ENCODE measurements around the gene DMC1. TPM values are rescaled to one million over a fixed set of nuclear protein-coding genes. Genes with fewer than 3 reads are reported as not detected.

The DMC1 gene
- total RNA-seq, 1 experiment from 2014 or later, result 3.2 TPM

DNA sequence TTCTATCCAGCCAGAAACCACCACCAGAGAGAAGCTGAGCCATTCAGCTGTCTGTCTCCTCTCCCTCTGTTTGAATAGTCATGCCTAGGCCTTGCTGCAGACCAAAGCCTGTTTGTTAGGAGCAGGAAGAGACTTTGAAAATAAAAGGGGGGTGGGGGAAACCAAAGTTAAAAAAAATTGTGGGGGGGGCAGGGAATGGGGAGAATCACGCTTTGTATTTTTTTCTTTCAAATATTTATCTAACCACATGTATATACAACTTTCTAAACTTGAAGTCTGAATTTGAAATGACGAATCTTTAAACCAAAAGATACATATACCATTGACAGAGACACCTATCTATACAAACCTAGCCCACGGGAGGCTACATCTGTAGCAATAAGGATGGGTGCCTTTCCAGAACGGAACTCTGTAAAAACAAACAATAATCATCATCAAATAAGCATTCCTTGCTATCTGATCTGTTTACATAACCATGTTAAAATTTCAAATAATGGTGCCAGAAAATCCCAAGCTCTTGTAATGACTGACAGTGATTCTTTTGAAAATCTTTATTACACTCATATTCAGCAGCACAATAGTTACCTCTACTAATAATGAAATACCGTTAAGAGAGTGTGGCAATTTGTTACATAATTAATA is 78.2 kb downstream of the DMC1 start:
- in situ Hi-C loops (cut with HindIII; ENCODE audit: low pct_unique_long_range_greater_than_20kb, low sequenced_read_pairs) (no loop called here), intact Hi-C loops (cut with micrococcal nuclease; ENCODE audit: unreplicated experiment) (no loop called here)
- no peak overlapping the region for H3K4me3 ChIP-seq (ENCODE audit: low read depth in 2 of 2, low read length in 2 of 2)
- no peak overlapping the region for H3K27ac ChIP-seq (ENCODE audit: low read length)
- H3K36me3 ChIP-seq (ENCODE audit: control insufficient read depth, insufficient read depth, low read length), result peaks cover 70% of the 10 kb centered on the region
- H3K9me3 ChIP-seq (ENCODE audit: control insufficient read depth, insufficient read depth, low read depth, low read length), result no peaks in the 10 kb centered on the region
- ATAC-seq (no peak), DNase-seq (ENCODE audit: low read depth, low spot score) (no peak)
- TF ChIP-seq, protein P1, sequence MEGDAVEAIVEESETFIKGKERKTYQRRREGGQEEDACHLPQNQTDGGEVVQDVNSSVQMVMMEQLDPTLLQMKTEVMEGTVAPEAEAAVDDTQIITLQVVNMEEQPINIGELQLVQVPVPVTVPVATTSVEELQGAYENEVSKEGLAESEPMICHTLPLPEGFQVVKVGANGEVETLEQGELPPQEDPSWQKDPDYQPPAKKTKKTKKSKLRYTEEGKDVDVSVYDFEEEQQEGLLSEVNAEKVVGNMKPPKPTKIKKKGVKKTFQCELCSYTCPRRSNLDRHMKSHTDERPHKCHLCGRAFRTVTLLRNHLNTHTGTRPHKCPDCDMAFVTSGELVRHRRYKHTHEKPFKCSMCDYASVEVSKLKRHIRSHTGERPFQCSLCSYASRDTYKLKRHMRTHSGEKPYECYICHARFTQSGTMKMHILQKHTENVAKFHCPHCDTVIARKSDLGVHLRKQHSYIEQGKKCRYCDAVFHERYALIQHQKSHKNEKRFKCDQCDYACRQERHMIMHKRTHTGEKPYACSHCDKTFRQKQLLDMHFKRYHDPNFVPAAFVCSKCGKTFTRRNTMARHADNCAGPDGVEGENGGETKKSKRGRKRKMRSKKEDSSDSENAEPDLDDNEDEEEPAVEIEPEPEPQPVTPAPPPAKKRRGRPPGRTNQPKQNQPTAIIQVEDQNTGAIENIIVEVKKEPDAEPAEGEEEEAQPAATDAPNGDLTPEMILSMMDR (IDR thresholded peaks at IDR 0.05), result no peak
- TF ChIP-seq POLR2AphosphoS5 (IDR thresholded peaks at IDR 0.05; ENCODE audit: low read depth, low read length) (no peak), REST (IDR thresholded peaks at IDR 0.05; ENCODE audit: insufficient read depth in 1 of 2, low read depth in 2 of 2, low read length in 1 of 2) (no peak), TCF7L2 (IDR thresholded peaks at IDR 0.05; ENCODE audit: low read depth, low read length) (no peak), SIN3A (IDR thresholded peaks at IDR 0.05; ENCODE audit: borderline replicate concordance, insufficient read depth, low read depth, low read length) (no peak)
- no peaks in the 10 kb centered on the region for H3K27me3 ChIP-seq (ENCODE audit: control insufficient read depth, insufficient read depth, low read length)
- ChIA-PET POLR2A (no interaction called here), CTCF (no interaction called here)
- BruUV-seq (replicated peaks), result no TSS peak
- H3K4me1 ChIP-seq (ENCODE audit: control insufficient read depth, insufficient read depth, low read length), result no peaks in the 10 kb centered on the region; the same call in 1 of the 2 replicates

- Histone ChIP-seq H3K4me3 (ENCODE audit: low read depth in 2 of 2, low read length in 2 of 2) (no peak overlapping the region), H3K9me3 (ENCODE audit: control insufficient read depth, insufficient read depth, low read depth, low read length) (no peaks in the 10 kb centered on the region), H3K4me1 (ENCODE audit: control insufficient read depth, insufficient read depth, low read length) (no peaks in the 10 kb centered on the region; the same call in 1 of the 2 replicates), H3K27me3 (ENCODE audit: control insufficient read depth, insufficient read depth, low read length) (no peaks in the 10 kb centered on the region), H3K36me3 (ENCODE audit: control insufficient read depth, insufficient read depth, low read length) (peaks cover 73% of the 10 kb centered on the region), H3K27ac (ENCODE audit: low read length) (no peak overlapping the region)
- in situ Hi-C loops (cut with HindIII; ENCODE audit: low pct_unique_long_range_greater_than_20kb, low sequenced_read_pairs) (no loop called here), intact Hi-C loops (cut with micrococcal nuclease; ENCODE audit: unreplicated experiment) (no loop called here)
- CTCF ChIA-PET, result interaction anchor here (0.6 kb wide), 1 partner anchor 435 kb away, joined by 4 read pairs; no protein-coding TSS in a partner anchor
- no TSS peak for BruUV-seq (replicated peaks)
- POLR2A ChIA-PET, result no interaction called here
- ATAC-seq (no peak), DNase-seq (ENCODE audit: low read depth, low spot score) (no peak)
- TF ChIP-seq SIN3A (IDR thresholded peaks at IDR 0.05; ENCODE audit: borderline replicate concordance, insufficient read depth, low read depth, low read length) (no peak), TCF7L2 (IDR thresholded peaks at IDR 0.05; ENCODE audit: low read depth, low read length) (no peak), POLR2AphosphoS5 (IDR thresholded peaks at IDR 0.05; ENCODE audit: low read depth, low read length) (no peak; the same call in 1 of the 2 replicates), REST (IDR thresholded peaks at IDR 0.05; ENCODE audit: insufficient read depth in 1 of 2, low read depth in 2 of 2, low read length in 1 of 2) (no peak)
- TF ChIP-seq, protein P1 (IDR thresholded peaks at IDR 0.05), result no peak
These were observed 79.1 kb downstream of the DMC1 start for GRCh38 chr22:38490915-38491314.
